Renal cortical epithelial cell (primary cell): Measurements from ENCODE around the gene CRLF1. TPM values are rescaled to one million over a fixed set of nuclear protein-coding genes. Genes with fewer than 3 reads are reported as not detected.
A peak's percentile ranks its signal among the peaks of the same experiment; 100 is the strongest.

Experiments
- DNase-seq: peaks from one replicate; pipeline ENCODE4 v3.0.0-alpha.2; 2011; ENCODE audit warnings: low read depth
- total RNA-seq: library from RNA; depleted of rRNA; stranded (reverse); fragments of >200 nt; gene quantifications from 2 replicates; pipeline ENCODE4 v1.2.3, GENCODE V29; 2014

The CRLF1 gene
- total RNA-seq, 1 donor from 2014 or later, result 0.30 TPM

GRCh38 chr19:18636183-18636968 is 29.8 kb upstream of the CRLF1 start:
- peak; percentile 89 for DNase-seq

- no peak for DNase-seq
Observed at GRCh38 chr19:18635831-18636182, 29.2 kb upstream of the CRLF1 start.

- DNase-seq, result no peak
Observed at GRCh38 chr19:18634612-18635297, 28.2 kb upstream of the CRLF1 start.

- DNase-seq, result no peak
Observed at GRCh38 chr19:18633321-18633720, 26.7 kb upstream of the CRLF1 start.

GRCh38 chr19:18629166-18630088 is 22.8 kb upstream of the CRLF1 start:
- no peak for DNase-seq

- no peak for DNase-seq
Observed at GRCh38 chr19:18626906-18627305, 20.3 kb upstream of the CRLF1 start.

- no peak for DNase-seq
Observed at GRCh38 chr19:18620902-18621301, 14.3 kb upstream of the CRLF1 start.

GRCh38 chr19:18620311-18620710 is 13.7 kb upstream of the CRLF1 start:
- no peak for DNase-seq

- DNase-seq, result no peak
Observed at GRCh38 chr19:18618236-18618635, 11.6 kb upstream of the CRLF1 start.

- no peak for DNase-seq
Observed at GRCh38 chr19:18617562-18617961, 11.0 kb upstream of the CRLF1 start.

GRCh38 chr19:18616023-18616422 is 9.4 kb upstream of the CRLF1 start:
- no peak for DNase-seq

- no peak for DNase-seq
Observed at GRCh38 chr19:18613589-18614234, 7.1 kb upstream of the CRLF1 start.

- DNase-seq, result no peak
Observed at GRCh38 chr19:18612772-18613588, 6.4 kb upstream of the CRLF1 start, which contains the start of gene TMEM59L. Gene TMEM59L, plus strand, starts transcription at chr19:18612870. Its CDS starts 89 bp downstream, at chr19:18612959.

GRCh38 chr19:18612051-18612771 is 5.6 kb upstream of the CRLF1 start:
- DNase-seq, result no peak

- no peak for DNase-seq
Observed at GRCh38 chr19:18611327-18612050, 4.9 kb upstream of the CRLF1 start.

GRCh38 chr19:18610556-18611326 is 4.1 kb upstream of the CRLF1 start:
- DNase-seq, result no peak

- DNase-seq, result no peak
Observed at GRCh38 chr19:18610245-18610555, 3.6 kb upstream of the CRLF1 start.

- no peak for DNase-seq
Observed at GRCh38 chr19:18609717-18610051, 3.1 kb upstream of the CRLF1 start.
